Right lobe of liver (tissue), 6 donors: ENCODE data around the gene TTC8. TPM values are rescaled to one million over a fixed set of nuclear protein-coding genes. Genes with fewer than 3 reads are reported as not detected.
"Not testable (repeated sequence)": the region's sequence is repeated elsewhere in the genome, so short reads cannot be mapped to it uniquely, and the experiment has no call there.

ENCODE experiments used
- ATAC-seq, 4 donors: fragments of 200-7000 bp; cut with Tn5 transposase; one replicate each; pipeline ENCODE4 v1.9.1; 2020; ENCODE audit warnings: mild to moderate bottlenecking in 4 of 4, moderate library complexity in 4 of 4
- DNase-seq, 3 donors: peaks; one replicate each; pipeline ENCODE4 v3.0.0-alpha.2; 2020
- H3K27ac ChIP-seq, 3 donors: fragments of 200-600 bp; one replicate each; pipeline ENCODE4 v1.8.0; 2022
- H3K27me3 ChIP-seq, 2 donors: fragments of 200-600 bp; one replicate each; pipeline ENCODE4 v1.8.0; 2022
- H3K36me3 ChIP-seq, 4 donors: fragments of 200-600 bp; sonication (generic) in 1 of 4; one replicate each; pipeline versions ENCODE4 v1.5.1 to v1.8.0; 2017 to 2022; ENCODE audit warnings: control low read depth in 1 of 4
- H3K4me1 ChIP-seq, 4 donors: fragments of 200-600 bp; sonication (generic) in 1 of 4; one replicate each; pipeline versions ENCODE4 v1.5.1 to v1.8.0; 2017 to 2022; ENCODE audit warnings: control low read depth in 1 of 4
- H3K4me3 ChIP-seq, 3 donors: fragments of 200-600 bp; one replicate each; pipeline ENCODE4 v1.8.0; 2022
- H3K9me3 ChIP-seq, 4 donors: fragments of 200-600 bp; sonication (generic) in 1 of 4; one replicate each; pipeline versions ENCODE4 v1.5.1 to v1.8.0; 2017 to 2022; ENCODE audit warnings: control low read depth in 1 of 4
- POLR2A ChIP-seq: fragments of 450-650 bp; IDR thresholded peaks from one replicate; pipeline ENCODE4 v1.6.1; 2017; ENCODE audit warnings: antibody characterized with exemption, mild to moderate bottlenecking
- WGBS: methylation state at CpG from one replicate; pipeline ENCODE4 v1.1.6; 2018; ENCODE audit warnings: low coverage, low lambda C conversion rate; ENCODE audit not compliant: insufficient coverage; ENCODE audit errors: missing lambda C conversion rate; 5-methylcytosine and 5-hydroxymethylcytosine counted together
- intact Hi-C, 2 donors: fragments of 100-400 bp; cut with DNase I; formaldehyde crosslinking; loops; one replicate each; pipeline versions ENCODE4 v1.11.2 to v1.14.1; 2022
- total RNA-seq, 6 experiments: library from RNA; depleted of rRNA in 2 of 6; stranded (reverse); fragments of >200 nt in 2 of 6; fragmentation: NEBNext Ultra II Directional in 3 of 6; extraction: Animal tissue kit (Norgen Biotek cat#: 25700) in 3 of 6; gene quantifications; one replicate each; pipeline versions ENCODE4 v1.1.0 to v1.2.4, GENCODE V29; 2016 to 2023
- TF ChIP-seq, protein P1 (sequence below), 4 donors: fragments of 200-600 bp in 3 of 4; fragments of 450-650 bp in 1 of 4; IDR thresholded peaks; one replicate each; pipeline versions ENCODE4 v1.5.1 to v1.8.0; 2016 to 2022; ENCODE audit warnings: antibody characterized with exemption in 4 of 4, mild to moderate bottlenecking in 2 of 4
- donor health status: DM: no; HTN: yes; CAD: no.
- donor health status: DM: no; HTN: no; CAD: no.
- donor health status: DM: no; HTN: no; CAD: no.
- donor health status: DM: no; HTN: yes; CAD: no.
- donor health status: DM: no; HTN: yes; CAD: no.

TTC8 gene
- total RNA-seq, 6 experiments from 2014 or later = 6.9 to 25.0 (median 11.1) TPM

- Histone ChIP-seq H3K4me1 (no peaks in the 10 kb centered on the region), H3K4me3 (no peak overlapping the region), H3K9me3 (no peaks in the 10 kb centered on the region), H3K27ac (no peak overlapping the region), H3K36me3 (peaks cover 0 to 12% (median 0%) of the 10 kb centered on the region in 4 donors), H3K27me3 (no peaks in the 10 kb centered on the region)
- intact Hi-C loops = no loop called here
- ATAC-seq (no peak), DNase-seq (no peak)
- no peak for TF ChIP-seq POLR2A
- TF ChIP-seq, protein P1, sequence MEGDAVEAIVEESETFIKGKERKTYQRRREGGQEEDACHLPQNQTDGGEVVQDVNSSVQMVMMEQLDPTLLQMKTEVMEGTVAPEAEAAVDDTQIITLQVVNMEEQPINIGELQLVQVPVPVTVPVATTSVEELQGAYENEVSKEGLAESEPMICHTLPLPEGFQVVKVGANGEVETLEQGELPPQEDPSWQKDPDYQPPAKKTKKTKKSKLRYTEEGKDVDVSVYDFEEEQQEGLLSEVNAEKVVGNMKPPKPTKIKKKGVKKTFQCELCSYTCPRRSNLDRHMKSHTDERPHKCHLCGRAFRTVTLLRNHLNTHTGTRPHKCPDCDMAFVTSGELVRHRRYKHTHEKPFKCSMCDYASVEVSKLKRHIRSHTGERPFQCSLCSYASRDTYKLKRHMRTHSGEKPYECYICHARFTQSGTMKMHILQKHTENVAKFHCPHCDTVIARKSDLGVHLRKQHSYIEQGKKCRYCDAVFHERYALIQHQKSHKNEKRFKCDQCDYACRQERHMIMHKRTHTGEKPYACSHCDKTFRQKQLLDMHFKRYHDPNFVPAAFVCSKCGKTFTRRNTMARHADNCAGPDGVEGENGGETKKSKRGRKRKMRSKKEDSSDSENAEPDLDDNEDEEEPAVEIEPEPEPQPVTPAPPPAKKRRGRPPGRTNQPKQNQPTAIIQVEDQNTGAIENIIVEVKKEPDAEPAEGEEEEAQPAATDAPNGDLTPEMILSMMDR (IDR thresholded peaks at IDR 0.05) = no peak
- 90% methylated on average over 1 of the region's 1 CpG for WGBS
These were observed 28.2 kb downstream of the TTC8 start for GRCh38 chr14:88852632-88853031.

GRCh38 chr14:88853129-88853528, 28.7 kb downstream of the TTC8 start:
- intact Hi-C loops = no loop called here
- no peak for TF ChIP-seq POLR2A
- TF ChIP-seq, protein P1 (IDR thresholded peaks at IDR 0.05) = no peak
- no peak for DNase-seq
- Histone ChIP-seq H3K4me1 (no peaks in the 10 kb centered on the region), H3K27ac (no peak overlapping the region), H3K4me3 (no peak overlapping the region), H3K27me3 (no peaks in the 10 kb centered on the region), H3K36me3 (peaks cover 0 to 12% (median 0%) of the 10 kb centered on the region in 4 donors), H3K9me3 (no peaks in the 10 kb centered on the region)
- ATAC-seq = no peak

- Histone ChIP-seq H3K27me3 (no peaks in the 10 kb centered on the region), H3K9me3 (no peaks in the 10 kb centered on the region), H3K4me3 (no peak overlapping the region), H3K4me1 (no peaks in the 10 kb centered on the region), H3K36me3 (peaks cover 0 to 18% (median 3%) of the 10 kb centered on the region in 4 donors), H3K27ac (no peak overlapping the region)
- DNase-seq (no peak), ATAC-seq (no peak)
- intact Hi-C loops = no loop called here
- 95% methylated on average over 1 of the region's 1 CpG for WGBS
- no peak for TF ChIP-seq POLR2A
- TF ChIP-seq, protein P1 (IDR thresholded peaks at IDR 0.05) = no peak
These were observed 32.4 kb downstream of the TTC8 start for GRCh38 chr14:88856786-88857366.

DNA sequence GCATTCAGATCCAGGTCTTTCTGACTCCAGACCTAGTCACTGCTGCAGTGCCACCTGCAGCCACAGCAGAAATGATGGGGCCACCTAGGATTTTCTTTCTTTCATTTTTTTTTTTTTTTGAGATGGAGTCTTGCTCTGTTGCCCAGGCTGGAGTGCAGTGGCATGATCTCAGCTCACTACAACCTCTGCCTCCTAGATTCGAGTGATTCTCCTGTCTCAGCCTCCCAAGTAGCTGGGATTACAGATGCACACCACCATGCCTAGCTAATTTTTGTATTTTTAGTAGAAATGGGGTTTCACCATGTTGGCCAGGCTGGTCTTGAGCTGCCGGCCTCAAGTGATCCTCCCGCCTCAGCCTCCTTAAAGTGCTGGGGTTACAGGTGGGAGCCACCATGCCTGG, 33.4 kb downstream of the TTC8 start:
- DNase-seq, H3K27me3 ChIP-seq, H3K27ac ChIP-seq, intact Hi-C loops, H3K9me3 ChIP-seq, H3K4me3 ChIP-seq, ATAC-seq, H3K4me1 ChIP-seq: not testable (repeated sequence)
- 100% methylated on average over 3 of the region's 3 CpGs for WGBS
- H3K36me3 ChIP-seq = peaks cover 0 to 18% (median 3%) of the 10 kb centered on the region in 4 donors

DNA sequence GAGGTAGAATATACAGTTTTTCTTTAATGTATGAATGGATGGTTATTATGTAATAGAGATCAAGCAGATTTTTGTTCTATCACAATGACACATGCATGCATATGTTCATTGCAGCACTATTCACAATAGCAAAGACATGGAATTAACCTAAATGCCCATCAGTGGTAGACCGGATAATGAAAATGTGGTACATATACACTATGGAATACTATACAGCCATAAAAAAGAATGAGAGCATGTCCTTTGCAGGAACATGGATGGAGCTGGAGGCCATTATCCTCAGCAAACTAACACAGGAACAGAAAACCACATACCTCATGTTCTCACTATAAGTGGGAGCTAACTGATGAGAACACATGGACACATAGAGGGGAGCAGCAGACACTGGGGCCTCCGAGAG, 34.7 kb downstream of the TTC8 start:
- DNase-seq, intact Hi-C loops, H3K27me3 ChIP-seq, H3K9me3 ChIP-seq, H3K36me3 ChIP-seq, ATAC-seq, H3K4me3 ChIP-seq, H3K27ac ChIP-seq, H3K4me1 ChIP-seq: not testable (repeated sequence)
- 100% methylated on average over 1 of the region's 2 CpGs for WGBS
